CD4-positive, alpha-beta T cell (primary cell): Measurements from ENCODE around the gene OSMR. TPM values are rescaled to one million over a fixed set of nuclear protein-coding genes. Genes with fewer than 3 reads are reported as not detected.
"Not testable (repeated sequence)": the region's sequence is repeated elsewhere in the genome, so short reads cannot be mapped to it uniquely, and the experiment has no call there.

ENCODE experiments used
- ATAC-seq: fragments of 200-7000 bp; cut with Tn5 transposase; one replicate; pipeline ENCODE4 v1.10.0; 2022; ENCODE audit warnings: mild to moderate bottlenecking; ENCODE audit not compliant: poor library complexity
- CTCF ChIA-PET: fragments of 350-600 bp; sonication (Branson Sonifier 250); formaldehyde crosslinking; loops from one replicate; lab custom pipeline; 2021; ENCODE audit warnings: antibody characterized with exemption, inconsistent platforms; lab: Charles Lee
- POLR2A ChIA-PET: fragments of 350-600 bp; sonication (Branson Sonifier 250); formaldehyde crosslinking; loops from one replicate; lab custom pipeline; 2021; ENCODE audit warnings: antibody characterized with exemption, inconsistent platforms; lab: Charles Lee
- DNase-seq, 14 experiments: peaks; one replicate each; pipeline ENCODE4 v3.0.0-alpha.2; 2013 to 2020; ENCODE audit warnings: mixed read lengths in 2 of 14
- H3K27ac ChIP-seq, 2 donors: one replicate each; pipeline versions ENCODE4 v1.5.1 to v1.7.0; 2013; ENCODE audit warnings: low read length in 2 of 2, low read depth in 1 of 2, mild to moderate bottlenecking in 1 of 2
- H3K27me3 ChIP-seq, 2 experiments: 1 replicate in 1 of 2; 2 replicates in 1 of 2; pipeline versions ENCODE4 v1.6.1 to v1.7.0; 2013; ENCODE audit warnings: low read length in 2 of 2, control low read depth in 1 of 2, mild to moderate bottlenecking in 1 of 2, moderate library complexity in 1 of 2; ENCODE audit not compliant: insufficient read depth in 2 of 2, control insufficient read depth in 1 of 2
- H3K36me3 ChIP-seq: one replicate; pipeline ENCODE4 v1.6.1; 2013; ENCODE audit warnings: low read length, control low read depth; ENCODE audit not compliant: insufficient read depth
- H3K4me1 ChIP-seq: one replicate; pipeline ENCODE4 v1.6.1; 2013; ENCODE audit warnings: low read length, control low read depth; ENCODE audit not compliant: insufficient read depth
- H3K4me3 ChIP-seq: one replicate; pipeline ENCODE4 v1.5.1; 2013; ENCODE audit warnings: mild to moderate bottlenecking, low read length, moderate library complexity
- H3K9me3 ChIP-seq, 2 experiments: 1 replicate in 1 of 2; 2 replicates in 1 of 2; pipeline versions ENCODE4 v1.6.1 to v1.7.0; 2013; ENCODE audit warnings: low read length in 2 of 2, mild to moderate bottlenecking in 2 of 2, control low read depth in 1 of 2, moderate library complexity in 1 of 2; ENCODE audit not compliant: control insufficient read depth in 1 of 2, insufficient read depth in 1 of 2
- H3K27ac Mint-ChIP-seq: one replicate; pipeline ENCODE4 v1.8.0; 2020; ENCODE audit warnings: mixed read lengths
- H3K27me3 Mint-ChIP-seq: one replicate; pipeline ENCODE4 v1.8.0; 2021; ENCODE audit warnings: mixed read lengths
- H3K36me3 Mint-ChIP-seq: one replicate; pipeline ENCODE4 v1.8.0; 2021; ENCODE audit warnings: low read depth, mixed read lengths
- H3K4me1 Mint-ChIP-seq: one replicate; pipeline ENCODE4 v1.8.0; 2021; ENCODE audit warnings: low read depth, mixed read lengths
- H3K4me3 Mint-ChIP-seq: one replicate; pipeline ENCODE4 v1.8.0; 2020; ENCODE audit warnings: mild to moderate bottlenecking, mixed read lengths
- H3K9me3 Mint-ChIP-seq: one replicate; pipeline ENCODE4 v1.8.0; 2020; ENCODE audit warnings: mixed read lengths
- intact Hi-C, 2 experiments: fragments of 100-400 bp; cut with DNase I in 1 of 2; cut with micrococcal nuclease in 1 of 2; formaldehyde crosslinking; loops; one replicate each; pipeline versions ENCODE4 v1.15.1 to v1.9.0; 2023 to 2025; cut with DNase I, micrococcal nuclease
- total RNA-seq, 174 experiments: library from RNA in 2 of 174; stranded (reverse) in 2 of 174; gene quantifications; one replicate each; pipeline ENCODE4 v1.2.3 and lab custom pipeline; 2021 to 2026
- TF ChIP-seq, protein P1 (sequence below): fragments of 200-600 bp; IDR thresholded peaks from one replicate; pipeline ENCODE4 v1.8.0; 2022; ENCODE audit warnings: antibody characterized with exemption, mild to moderate bottlenecking

Gene OSMR
- total RNA-seq, 2 experiments from 2014 or later = not detected

DNA sequence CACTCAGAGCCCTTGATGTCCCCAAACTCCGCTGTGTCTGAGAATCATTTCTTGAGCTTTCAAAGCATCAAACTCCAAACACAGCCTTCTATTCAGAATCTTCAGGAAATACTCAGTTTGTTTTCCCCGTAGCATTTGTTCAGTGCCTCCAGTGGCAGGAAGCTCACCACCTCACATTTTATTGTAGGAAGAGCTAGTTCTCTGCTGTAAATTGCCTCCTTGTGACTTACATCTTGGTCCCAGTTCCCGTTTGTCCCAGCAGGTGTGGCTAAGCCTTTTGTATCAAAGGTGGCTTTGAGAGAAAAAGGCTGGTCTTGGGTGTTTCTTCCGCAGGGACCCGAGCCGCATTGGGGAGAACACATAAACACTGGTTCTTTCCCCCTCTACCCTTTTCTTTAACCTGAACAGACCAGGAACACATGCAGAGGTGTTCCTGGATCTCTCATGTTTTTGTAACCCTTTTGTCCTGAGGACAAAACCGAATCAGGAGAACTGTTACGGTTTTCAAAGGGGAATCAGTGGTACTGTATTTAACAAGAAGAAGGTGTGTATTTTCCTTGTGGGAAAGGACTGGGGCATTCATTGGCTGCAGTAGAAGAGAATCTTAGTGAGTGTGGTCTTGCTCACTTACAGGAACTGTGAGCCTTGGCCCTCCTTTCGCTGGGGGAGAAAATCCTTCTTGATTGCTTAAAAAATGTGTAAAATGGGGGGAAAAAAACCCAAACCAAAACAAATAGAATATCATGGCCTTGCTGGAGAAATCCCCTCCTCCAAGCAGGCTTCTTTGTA, 1.9 kb downstream of the OSMR start:
- ATAC-seq (no peak), DNase-seq (no peak)
- intact Hi-C loops = no loop called here
- H3K4me1 Mint-ChIP-seq = peaks cover 4% of the 10 kb centered on the region
- TF ChIP-seq, protein P1, sequence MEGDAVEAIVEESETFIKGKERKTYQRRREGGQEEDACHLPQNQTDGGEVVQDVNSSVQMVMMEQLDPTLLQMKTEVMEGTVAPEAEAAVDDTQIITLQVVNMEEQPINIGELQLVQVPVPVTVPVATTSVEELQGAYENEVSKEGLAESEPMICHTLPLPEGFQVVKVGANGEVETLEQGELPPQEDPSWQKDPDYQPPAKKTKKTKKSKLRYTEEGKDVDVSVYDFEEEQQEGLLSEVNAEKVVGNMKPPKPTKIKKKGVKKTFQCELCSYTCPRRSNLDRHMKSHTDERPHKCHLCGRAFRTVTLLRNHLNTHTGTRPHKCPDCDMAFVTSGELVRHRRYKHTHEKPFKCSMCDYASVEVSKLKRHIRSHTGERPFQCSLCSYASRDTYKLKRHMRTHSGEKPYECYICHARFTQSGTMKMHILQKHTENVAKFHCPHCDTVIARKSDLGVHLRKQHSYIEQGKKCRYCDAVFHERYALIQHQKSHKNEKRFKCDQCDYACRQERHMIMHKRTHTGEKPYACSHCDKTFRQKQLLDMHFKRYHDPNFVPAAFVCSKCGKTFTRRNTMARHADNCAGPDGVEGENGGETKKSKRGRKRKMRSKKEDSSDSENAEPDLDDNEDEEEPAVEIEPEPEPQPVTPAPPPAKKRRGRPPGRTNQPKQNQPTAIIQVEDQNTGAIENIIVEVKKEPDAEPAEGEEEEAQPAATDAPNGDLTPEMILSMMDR = no peak
- H3K4me3 Mint-ChIP-seq = no peak overlapping the region
- peaks cover 8 to 9% of the 10 kb centered on the region in 2 experiments for H3K9me3 ChIP-seq
- H3K36me3 Mint-ChIP-seq = no peaks in the 10 kb centered on the region
- H3K27ac Mint-ChIP-seq = no peak overlapping the region
- peaks cover 70% of the 10 kb centered on the region for H3K27me3 Mint-ChIP-seq
- peaks cover 25 to 48% of the 10 kb centered on the region in 2 experiments for H3K27me3 ChIP-seq
- no peak overlapping the region for H3K27ac ChIP-seq
- no peaks in the 10 kb centered on the region for H3K36me3 ChIP-seq
- ChIA-PET POLR2A (no interaction called here), CTCF (no interaction called here)
- no peak overlapping the region for H3K4me3 ChIP-seq
- peaks cover 2% of the 10 kb centered on the region for H3K4me1 ChIP-seq
- H3K9me3 Mint-ChIP-seq = peaks cover 7% of the 10 kb centered on the region

DNA sequence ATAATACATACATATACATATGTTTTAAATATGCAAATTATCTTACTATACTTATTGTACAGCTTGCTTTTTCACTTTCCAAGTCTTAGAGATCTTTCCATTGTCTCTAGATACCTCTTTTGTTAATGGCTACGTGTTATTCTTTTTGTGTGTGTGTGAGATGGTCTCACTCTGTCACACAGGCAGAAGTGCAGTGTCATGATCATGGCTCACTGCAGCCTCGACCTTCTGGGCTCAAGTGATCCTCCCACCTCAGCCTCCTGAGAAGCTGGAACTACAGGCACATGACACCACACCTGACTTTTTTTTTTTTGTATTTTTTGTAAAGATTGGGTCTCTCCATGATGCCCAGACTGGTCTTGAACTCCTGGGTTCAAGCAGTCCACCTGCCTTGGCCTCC, 2.8 kb downstream of the OSMR start:
- TF ChIP-seq, protein P1 = no peak
- ChIA-PET CTCF (no interaction called here), POLR2A (no interaction called here)
- H3K4me3 ChIP-seq = no peak overlapping the region
- H3K27me3 ChIP-seq = peaks cover 24 to 46% of the 10 kb centered on the region in 2 experiments
- H3K4me1 ChIP-seq = peaks cover 2% of the 10 kb centered on the region
- no peaks in the 10 kb centered on the region for H3K36me3 Mint-ChIP-seq
- no peak for DNase-seq
- no peak for ATAC-seq
- peaks cover 66% of the 10 kb centered on the region for H3K27me3 Mint-ChIP-seq
- no peak overlapping the region for H3K27ac ChIP-seq
- H3K36me3 ChIP-seq = no peaks in the 10 kb centered on the region
- H3K4me3 Mint-ChIP-seq = no peak overlapping the region
- H3K27ac Mint-ChIP-seq = no peak overlapping the region
- intact Hi-C loops = no loop called here
- H3K4me1 Mint-ChIP-seq = peaks cover 4% of the 10 kb centered on the region
- peaks cover 7% of the 10 kb centered on the region for H3K9me3 Mint-ChIP-seq
- peaks cover 8 to 9% of the 10 kb centered on the region in 2 experiments for H3K9me3 ChIP-seq

DNA sequence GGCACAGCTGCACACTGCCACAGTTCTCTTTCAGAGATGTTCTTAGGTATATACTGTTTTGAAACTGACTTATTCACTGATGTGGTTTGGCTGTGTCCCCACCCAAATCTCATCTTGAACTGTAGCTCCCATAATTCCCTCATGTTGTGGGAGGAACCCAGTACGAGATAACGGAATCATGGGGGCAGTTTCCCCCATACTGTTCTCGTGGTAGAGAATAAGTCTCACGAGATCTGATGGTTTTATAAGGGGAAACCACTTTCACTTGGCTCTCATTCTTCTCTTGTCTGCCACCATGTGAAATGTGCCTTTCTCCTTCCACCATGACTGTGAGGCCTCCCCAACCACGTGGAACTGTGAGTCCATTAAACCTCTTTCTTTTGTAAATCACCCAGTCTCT, 5.8 kb downstream of the OSMR start:
- H3K27me3 Mint-ChIP-seq = peaks cover 62% of the 10 kb centered on the region

More for the DNA sequence above, 5.8 kb downstream of the OSMR start:
- peaks cover 10 to 20% of the 10 kb centered on the region in 2 experiments for H3K27me3 ChIP-seq
- H3K27ac ChIP-seq, H3K9me3 ChIP-seq, H3K4me3 Mint-ChIP-seq, CTCF ChIA-PET, H3K4me3 ChIP-seq, H3K4me1 Mint-ChIP-seq, H3K9me3 Mint-ChIP-seq, H3K36me3 Mint-ChIP-seq, H3K36me3 ChIP-seq, ATAC-seq, H3K27ac Mint-ChIP-seq, H3K4me1 ChIP-seq, DNase-seq, POLR2A ChIA-PET, intact Hi-C loops: not testable (repeated sequence)
